ENCODE results near the gene VPS13D.
"Not testable (repeated sequence)": the region's sequence is repeated elsewhere in the genome, so short reads cannot be mapped to it uniquely, and the experiment has no call there.

Gene VPS13D

DNA sequence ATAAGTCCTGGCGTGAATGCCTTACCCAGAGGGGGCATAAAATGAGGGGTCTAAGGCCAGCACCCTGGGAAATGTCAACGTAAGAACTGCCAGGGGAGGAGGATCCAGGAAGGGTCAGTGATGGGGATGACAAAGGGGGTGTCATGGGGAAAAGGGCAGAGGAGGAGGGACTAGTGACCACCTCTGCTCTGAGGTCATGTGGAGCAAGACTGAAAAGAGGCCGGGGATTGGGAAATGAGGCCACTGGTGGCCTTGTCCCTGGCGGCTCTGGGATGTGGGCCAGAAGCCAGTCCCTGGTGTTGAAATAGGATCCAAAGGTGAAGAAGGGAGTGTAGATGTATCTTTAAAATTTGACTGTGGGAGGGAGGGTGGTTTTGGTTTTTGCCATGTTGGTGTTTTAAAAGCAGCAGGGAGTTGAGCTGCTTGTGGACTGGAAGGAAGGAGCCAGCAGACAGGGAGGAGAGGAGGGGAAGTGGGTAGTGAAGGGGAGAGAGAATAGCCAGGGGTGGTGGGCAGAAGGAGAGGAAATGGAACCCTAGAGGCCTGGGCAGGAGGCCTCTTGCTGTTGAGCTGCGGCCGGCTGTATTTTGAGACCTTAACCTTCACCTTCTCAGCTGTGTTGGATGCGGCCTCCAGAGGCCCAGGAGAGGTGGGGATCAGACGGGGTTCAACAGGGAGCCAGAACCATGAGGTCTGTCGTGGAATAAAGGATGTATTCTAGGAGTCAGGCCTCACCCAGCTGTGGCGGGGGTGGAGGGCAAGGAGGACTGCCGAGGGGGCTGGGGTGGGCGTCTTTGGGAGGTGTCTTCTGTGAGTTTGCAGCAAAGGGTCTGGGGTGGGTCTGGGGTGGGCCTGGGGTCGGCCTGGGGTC is 295.7 kb downstream of the VPS13D start:
- DNase-seq, result no peak

DNA sequence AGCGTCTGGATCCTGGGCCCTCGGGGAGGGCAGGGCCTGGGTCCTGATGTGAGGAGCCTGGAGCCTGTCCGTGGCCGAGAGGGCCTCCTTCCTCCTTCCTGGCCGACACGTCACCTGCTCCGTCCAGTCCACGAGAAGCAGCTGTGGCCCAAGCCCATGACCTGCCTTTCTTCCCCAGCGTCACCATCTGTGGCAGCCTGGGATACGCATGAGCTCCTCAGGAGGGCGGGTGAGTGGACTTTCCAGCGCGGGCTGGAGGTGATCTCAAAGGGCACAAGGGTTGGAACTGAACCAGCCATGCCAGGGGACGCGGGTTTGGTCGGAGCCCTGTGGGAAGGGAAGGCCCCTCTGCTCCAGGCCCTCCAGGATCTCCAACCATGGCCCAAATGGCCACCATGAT is 297.7 kb downstream of the VPS13D start:
- DNase-seq, result no peak

DNA sequence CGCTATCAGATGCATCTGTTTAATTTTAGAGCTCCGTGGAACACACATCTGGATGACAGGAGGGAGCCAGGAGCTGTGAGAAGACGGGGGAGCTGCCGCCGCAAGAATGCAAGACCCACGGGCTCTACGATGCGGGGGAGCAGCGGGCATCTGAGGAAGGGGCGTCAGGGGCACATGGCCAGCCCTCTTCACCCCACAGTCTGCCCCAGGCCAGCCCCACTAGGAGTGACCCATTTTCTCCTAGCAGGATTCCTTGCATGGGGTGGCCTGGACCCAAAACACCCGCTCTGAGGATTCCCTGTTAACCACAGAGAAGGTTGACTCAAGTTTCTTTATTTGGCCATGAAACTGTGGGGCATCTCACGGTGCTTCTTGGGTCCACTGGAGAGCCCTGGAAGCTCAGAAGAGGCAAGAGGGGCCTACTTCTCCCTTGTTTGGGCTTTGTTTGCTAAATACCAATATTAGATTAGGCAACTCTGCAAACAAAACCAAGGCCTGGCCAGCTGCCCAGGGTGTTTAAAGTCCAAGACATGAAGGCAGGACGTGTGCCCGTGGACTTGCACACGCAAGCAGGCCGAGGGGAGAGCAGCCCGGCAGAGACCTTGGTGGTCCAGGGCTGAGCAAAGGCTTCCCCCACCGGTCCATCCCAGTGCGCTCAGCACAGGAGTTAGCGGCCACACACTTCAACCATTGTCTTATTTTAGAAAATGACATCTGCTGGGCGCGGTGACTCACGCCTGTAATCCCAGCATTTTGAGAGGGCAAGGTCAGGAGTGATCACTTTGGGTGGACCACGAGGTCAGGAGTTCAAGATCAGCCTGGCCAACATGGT is 298.4 kb downstream of the VPS13D start:
- no peak for DNase-seq

DNA sequence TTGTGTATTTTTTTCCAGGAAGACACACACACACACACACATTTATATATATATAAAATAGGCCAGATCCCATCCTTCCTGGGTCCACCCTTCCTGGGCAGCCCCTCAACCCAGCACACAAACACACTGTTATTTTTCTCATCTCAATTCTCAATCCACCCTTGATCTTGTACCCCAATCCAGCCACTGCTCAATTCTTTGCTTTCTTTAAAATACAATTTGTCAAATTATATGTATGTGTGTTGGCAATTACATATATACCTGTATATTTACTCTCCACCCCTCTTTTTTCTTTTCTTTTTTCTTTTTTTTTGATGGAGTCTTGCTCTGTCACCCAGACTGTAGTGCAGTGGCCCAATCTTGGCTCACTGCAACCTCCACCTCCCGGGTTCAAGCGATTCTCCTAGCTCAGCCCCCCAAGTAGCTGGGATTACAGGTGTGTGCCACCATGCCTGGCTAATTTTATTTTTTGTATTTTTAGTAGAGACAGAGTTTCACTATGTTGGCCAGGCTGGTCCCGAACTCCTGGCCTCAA is 299.9 kb downstream of the VPS13D start:
- DNase-seq, result no peak

DNA sequence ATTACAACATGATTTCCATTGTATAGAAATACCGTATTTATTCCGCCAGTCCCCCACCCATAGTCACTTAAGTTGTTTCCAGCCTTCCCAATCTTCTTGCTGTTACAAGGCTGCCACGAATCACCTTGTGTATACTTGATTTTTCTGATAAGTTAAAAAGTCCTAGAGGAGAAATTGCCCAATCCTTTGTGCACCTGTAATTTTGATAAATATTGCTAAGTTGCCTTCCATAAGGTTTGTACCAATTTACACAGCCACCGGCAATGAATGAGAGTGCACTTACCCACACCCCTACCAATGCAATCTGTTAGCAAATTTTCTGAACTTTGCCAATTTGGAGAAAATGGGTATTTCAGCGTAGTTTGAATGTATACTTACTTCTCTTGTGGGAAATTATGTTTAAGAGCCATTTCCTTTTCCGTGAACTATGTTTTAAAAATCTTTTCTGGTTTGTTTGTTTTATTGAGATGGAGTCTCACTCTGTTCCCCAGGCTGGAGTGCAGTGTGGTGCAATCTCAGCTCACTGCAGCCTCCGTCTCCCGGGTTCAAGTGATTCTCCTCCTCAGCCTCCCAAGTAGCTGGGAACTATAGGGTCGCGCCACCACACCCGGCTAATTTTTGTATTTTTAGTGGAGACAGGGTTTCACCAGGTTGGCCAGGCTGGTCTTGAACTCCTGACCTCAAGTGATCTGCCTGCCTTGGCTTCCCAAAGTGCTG is 300.8 kb downstream of the VPS13D start:
- no peak for DNase-seq

DNA sequence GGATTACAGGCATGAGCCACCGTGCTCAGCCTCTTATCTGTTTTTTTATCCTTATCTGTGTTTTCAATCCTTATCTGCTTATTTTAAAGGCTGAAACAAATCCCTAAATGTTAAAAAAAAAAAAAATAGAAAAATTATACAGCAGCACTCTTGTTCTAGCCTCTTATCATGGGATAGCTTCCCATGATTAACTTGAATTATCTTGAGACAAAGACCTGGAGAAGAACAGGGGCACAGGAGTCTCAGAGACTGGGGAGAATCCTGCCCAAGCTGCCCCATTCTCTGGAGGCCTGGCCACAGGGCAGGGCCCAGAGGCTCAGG is 301.3 kb downstream of the VPS13D start:
- no peak for DNase-seq

DNA sequence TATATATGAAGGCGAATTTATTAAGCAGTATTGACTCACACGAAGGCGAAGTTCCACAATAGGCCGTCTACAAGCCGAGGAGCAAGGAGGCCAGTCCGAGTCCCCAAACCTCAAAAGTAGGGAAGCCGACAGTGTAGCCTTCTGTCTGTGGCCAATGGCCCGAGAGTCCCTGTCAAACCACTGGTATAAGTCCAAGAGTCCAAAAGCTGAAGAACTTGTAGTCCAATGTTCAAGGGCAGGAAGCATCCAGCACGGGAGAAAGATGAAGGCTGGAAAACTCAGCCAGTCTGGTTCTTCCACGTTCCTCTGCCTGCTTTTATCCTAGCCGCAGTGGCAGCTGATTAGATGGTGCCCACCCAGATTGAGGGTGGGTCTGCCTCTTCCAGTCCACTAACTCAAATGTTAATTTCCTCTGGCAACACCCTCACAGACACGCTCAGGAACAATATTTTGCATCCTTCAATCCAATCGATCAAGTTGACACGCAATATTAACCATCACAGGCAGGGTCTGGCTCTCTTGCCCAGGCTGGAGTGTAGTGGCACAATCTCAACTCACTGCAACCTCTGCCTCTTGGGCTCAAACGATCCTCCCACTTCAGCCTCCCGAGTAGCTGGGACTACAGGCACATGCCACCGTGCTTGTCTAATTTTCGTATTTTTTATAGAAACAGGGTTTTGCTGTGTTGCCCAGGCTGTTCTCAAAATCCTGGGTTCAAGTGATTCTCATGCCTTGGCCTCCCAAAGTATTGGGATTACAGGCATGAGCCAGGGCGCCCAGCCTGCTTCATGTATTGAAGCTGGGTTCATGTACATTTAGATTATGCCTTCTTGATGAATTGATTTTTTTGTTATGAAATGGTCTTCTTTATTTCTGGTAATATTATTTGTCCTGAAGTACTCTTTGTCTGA is 302.8 kb downstream of the VPS13D start:
- DNase-seq, result no peak

DNA sequence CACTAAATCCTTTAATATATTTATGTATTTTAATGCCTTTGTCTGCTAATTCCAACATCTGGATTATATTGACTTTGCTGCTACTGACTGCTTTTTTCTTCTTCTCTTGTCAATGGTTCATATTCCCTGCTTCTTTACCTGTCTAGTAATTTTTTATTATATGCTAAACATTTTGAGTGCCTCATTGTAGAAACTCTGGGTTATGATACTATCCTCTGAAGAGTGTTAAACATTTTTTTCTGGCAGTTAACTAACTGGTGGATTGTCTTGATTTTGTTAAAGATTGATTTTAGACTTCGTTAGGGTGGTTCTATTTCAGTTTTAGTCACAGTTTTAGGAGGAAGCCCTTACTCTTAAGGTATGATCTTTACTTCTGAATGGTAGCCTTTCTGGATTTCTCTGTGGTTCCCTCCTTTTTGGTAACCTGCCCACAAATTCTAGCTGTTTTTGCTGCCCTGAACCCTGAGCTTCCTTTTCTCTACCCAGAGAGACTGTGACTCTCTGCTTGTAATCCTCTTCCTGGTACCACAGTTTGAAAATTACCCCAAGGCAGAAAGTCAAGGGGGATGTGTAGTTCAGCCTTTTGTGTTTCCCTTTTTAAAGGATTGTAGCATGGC is 306.3 kb downstream of the VPS13D start:
- DNase-seq, result no peak

DNA sequence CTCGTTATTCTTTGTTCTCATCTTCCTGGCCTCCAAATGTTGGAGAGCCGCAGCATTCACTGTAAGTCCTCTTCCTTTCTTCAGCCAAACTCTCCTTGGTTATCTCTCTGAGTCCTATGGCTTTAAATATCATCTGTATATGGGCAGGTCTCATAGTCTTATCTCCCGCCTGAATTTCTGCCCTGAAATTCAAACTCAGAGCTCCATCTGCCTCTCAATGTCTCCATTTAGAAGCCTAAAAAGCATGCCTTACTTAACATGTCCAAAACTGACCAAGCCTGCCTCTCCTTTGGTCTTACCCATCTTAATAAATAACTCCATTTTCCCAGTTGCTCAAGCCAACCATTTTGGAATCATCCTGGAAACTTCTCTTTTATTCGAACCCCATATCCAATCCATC is 307.5 kb downstream of the VPS13D start:
- DNase-seq, result no peak

DNA sequence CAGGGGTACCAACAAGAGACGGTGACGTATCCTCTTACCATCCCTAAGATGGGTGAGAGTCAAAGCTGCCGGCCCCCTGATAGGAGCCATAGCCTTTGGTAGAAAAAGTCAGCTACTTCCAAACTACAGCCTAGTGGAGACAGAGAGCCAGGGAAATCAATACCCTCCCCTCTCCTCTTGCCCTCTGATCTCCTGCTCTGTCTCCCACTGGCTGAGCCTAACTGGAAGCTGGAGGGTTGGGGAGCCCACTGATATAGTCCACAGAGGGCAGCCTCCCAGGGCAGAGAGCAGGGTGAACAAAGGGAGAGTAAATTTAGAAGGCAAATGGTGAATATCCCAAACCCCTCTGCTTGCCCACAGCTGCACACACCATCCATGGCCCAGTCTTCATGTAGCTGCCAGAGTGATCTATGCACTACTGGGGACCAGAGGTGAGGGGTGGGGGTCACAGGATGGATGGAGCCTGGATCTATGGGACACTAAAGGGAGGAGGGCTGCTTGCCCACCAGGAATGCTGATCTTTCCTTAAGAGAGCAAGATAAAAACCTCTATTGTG is 308.2 kb downstream of the VPS13D start:
- no peak for DNase-seq

DNA sequence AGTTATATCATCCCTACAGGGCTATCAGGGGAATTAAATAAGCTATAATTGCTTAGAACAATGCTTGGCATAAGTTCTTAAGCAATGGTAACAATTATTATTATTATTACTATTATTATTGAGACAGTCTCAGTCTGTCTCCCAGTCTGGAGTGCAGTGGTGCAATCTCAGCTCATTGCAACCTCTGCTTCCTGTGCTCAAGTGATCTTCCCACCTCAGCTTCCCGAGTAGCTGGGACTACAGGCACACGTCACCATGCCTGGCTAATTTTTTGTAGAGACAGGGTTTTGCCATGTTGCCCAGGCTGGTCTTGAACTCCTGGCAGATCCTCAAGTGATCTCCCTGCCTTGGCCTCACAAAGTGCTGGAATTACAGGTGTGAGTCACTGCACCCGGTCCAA is 308.7 kb downstream of the VPS13D start:
- not testable (repeated sequence) for DNase-seq

DNA sequence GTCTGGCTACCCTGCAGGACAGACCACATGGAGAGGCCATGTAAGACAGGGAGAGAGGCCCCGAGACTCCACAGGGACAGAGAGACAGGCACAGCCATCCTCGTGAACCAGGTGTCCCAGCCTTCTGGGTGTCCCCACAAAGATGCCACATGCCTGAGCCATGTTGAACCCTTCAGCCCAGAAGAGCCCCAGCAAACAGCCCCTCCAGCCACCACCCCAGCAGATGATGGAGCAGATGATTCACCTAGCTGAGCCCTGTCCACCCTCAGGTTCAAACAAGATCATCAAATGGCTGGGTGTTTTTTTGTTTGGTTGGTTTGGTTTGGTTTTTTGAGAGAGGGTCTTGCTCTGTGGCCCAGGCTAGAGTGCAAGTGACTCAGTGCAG is 309.5 kb downstream of the VPS13D start:
- no peak for DNase-seq

DNA sequence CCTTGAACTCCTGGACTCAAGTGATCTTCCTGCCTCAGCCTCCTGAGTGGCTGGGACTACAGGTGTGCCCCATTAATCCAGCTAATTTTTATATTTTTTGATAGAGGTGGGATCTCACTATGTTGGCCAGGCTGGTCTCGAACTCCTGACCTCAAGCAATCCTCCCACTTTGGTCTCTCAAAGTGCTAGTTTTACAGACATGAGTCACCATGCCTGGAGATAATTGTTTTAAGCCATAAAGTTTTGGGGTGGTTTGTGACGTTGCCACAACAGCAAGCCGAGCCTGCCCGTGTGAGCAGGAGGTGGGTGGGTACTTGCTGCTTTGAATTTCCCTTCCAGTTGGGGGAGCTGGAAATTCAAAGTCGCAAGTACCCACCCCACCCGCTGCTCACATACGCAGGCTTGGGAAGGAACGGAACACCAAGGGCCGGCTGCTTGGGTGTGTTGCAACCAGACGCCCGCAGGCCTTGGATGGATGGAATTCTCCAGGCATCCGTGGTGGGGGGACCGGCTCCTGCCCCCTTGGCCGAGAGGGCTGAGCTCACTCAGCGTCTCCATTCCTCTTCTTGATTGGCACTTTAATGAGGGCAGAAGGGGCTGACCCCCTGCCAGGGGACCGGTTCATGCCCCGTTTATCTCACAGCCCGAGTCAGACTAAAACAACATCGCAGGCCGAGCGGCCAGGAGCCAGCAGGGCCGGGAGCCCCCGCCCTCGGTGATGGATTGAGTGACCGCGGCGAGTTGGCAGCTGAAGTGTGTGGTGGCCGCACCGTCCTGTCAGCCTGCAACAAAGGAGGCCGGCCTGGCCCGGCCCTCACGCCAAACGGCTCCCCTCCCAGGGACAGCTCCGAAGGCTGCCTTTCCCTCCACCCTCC is 310.1 kb downstream of the VPS13D start:
- no peak for DNase-seq

DNA sequence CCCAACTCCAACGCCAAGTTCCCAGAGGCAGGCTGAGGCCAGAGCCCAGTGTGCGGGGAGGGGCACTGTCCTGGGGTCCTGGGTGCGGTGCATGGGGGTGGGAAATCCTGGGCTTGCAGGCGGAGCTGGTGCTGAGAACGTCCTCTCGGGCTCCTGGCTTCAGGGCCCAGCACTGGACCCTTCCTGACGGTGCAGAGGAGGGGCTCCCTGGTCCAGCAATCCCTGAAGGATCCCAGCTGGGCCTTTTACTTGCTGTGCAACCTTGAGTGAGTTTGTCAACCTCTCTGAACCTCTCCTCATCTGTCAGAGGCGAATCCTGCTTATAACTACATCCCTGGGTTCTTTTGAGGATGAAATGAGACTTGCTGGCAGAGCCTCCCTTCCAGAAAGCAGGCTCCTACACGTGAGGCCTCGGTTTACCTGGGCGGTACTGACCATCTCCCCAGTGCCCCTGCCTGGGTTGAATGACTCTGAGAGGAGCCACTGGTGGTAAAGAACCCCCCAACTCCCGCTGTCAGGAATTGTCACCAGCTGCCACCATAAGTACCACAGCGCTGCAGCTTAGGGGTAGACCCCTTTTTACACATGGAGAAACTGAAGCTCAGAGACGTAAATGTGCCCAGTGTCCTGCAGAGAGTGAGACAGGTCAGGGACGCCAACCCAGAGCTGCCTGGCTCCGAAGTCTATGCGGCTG is 310.9 kb downstream of the VPS13D start:
- DNase-seq, result no peak

DNA sequence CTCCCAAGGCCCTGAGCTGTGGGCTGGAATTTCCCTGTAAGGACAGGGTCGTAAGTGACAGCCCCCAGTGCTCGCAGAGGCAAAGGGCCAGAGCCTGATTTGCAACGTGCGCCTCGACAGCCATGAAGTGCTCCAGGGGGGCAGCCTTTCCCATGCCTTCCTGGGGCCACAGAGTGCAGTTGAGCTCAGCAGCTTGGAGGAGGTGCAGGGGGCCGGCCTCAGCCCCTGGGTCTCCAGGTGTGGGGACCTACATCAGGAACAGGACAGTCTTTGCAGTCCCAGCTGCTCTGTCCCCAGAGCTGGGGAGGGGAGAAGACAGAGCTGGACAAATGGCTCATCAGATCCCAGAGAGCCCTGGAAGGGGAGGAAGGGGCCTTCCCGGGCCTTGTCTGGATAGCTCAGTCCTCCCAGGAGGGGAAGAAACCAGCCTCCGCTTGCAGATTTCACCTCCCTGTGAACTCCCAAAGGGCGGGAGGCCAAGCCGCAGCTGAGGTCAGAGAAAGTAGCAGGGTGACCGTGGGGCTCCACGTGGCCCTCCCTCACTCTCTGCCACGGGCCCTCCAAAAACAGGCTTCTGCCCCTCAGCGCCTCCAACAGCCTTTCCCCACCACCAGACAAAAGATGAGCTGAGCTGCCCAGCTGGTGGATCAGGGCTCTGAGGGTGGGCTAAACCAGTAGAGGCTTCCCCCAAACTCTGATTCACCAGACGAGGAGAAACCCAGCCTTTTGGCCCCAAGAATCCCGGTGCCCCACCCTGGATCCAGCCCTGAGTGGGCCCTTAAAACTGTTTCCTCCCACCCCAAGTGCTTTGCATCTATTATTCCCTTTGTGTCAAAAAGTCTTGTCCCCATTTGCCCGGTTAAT is 311.7 kb downstream of the VPS13D start:
- no peak for DNase-seq

DNA sequence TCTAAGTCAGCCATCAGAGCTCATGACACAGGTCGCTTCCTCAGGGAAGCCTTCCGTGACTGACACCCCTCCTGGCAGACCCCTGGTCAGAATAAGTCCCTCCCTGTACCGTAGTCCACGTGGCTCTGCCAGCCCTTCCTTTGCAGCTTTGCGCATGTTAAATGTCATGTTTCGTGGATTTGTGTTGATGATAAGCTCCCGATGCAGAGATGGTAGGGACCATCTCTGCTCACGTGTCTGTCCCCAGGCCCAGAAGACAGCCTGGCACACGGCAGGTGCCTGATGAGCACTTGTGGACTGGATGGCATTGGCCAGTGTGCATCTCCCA is 312.3 kb downstream of the VPS13D start:
- no peak for DNase-seq

DNA sequence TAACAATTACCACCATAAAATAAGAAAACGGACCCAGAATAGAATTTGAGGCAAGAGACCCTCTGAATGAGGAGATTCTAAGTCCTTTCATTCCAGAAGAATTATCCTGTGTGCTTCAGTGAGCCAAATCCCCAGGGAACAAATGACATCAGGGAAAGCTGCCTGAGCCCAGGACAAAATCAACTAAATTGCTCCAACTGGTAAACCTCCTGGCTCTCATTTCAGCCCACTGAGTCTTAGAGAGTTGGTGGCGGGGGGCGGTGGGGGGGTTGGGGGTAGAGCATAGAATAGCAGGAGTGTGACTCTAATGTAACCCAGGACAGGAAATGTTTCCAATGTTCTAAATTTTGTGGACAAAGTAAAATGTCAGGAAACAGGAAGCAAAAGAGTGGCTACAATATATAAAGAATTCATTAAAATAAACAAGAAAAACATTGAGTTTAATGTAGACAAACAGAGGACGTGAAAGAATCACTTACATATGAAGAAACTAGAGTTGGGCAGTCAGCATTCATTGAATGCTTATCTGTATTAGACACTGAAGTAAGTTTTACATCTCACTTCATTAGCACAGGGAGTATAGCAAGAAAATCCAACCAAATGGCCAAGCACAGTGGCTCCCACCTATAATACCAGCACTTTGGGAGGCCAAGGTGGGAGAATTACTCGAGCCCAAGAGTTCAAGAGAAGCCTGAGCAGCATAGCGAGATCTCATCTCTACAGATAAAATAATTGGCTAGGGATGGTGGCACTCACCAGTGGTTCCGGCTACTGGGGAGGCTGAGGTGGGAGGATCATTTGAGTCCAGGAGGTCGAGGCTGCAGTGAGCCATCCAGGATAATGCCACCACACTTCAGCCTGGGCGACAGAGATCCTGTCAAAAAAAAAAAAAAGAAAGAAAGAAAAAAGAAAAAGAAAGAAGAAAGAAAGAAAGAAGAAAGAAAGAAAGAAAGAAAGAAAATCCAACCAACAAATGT is 313.1 kb downstream of the VPS13D start:
- no peak for DNase-seq

DNA sequence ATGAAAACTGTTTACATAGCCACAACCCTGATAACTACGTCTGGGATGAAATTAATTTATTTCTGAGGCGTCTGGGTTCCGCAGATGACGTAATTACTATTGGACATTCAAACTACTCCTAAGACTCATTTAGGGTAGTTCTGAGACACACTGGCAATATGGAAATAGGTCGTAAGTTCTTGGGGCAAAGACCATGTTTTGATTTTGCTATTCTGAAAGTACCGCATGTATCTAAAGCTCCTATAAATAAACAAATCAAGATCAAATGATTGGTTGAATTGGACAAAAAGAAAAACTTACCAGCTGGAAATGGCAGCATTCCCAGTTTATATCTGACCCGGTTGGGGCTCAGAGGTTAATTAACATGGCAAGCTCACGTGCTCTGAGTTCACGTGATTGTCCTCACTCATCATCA is 313.9 kb downstream of the VPS13D start:
- no peak for DNase-seq
